Measurements from ENCODE around the gene TUBB8B.
"Not testable (repeated sequence)": the region's sequence is repeated elsewhere in the genome, so short reads cannot be mapped to it uniquely, and the experiment has no call there.

The TUBB8B gene

GRCh38 chr18:49176-49665 lies at the start of gene TUBB8B:
Gene TUBB8B, minus strand, starts transcription at chr18:49615. Its CDS starts 58 bp downstream, at chr18:49557.
- DNase-seq, result not testable (repeated sequence)

GRCh38 chr18:97252-97914 lies 48.0 kb upstream of the TUBB8B start:
- not testable (repeated sequence) for DNase-seq

- not testable (repeated sequence) for DNase-seq
Measured at GRCh38 chr18:96767-97131, 47.3 kb upstream of the TUBB8B start.

GRCh38 chr18:96101-96766 lies 46.8 kb upstream of the TUBB8B start:
- not testable (repeated sequence) for DNase-seq

GRCh38 chr18:95580-95979 lies 46.2 kb upstream of the TUBB8B start:
- not testable (repeated sequence) for DNase-seq

GRCh38 chr18:93897-94408 lies 44.5 kb upstream of the TUBB8B start:
- DNase-seq, result not testable (repeated sequence)

GRCh38 chr18:91561-91960 lies 42.1 kb upstream of the TUBB8B start:
- not testable (repeated sequence) for DNase-seq

GRCh38 chr18:90396-91193 lies 41.2 kb upstream of the TUBB8B start:
- DNase-seq, result not testable (repeated sequence)

GRCh38 chr18:89124-89523 lies 39.7 kb upstream of the TUBB8B start:
- not testable (repeated sequence) for DNase-seq

GRCh38 chr18:84801-85200 lies 35.4 kb upstream of the TUBB8B start:
- not testable (repeated sequence) for DNase-seq

- not testable (repeated sequence) for DNase-seq
Measured at GRCh38 chr18:82626-83209, 33.3 kb upstream of the TUBB8B start.

- not testable (repeated sequence) for DNase-seq
Measured at GRCh38 chr18:80881-81280, 31.5 kb upstream of the TUBB8B start.

- DNase-seq, result not testable (repeated sequence)
Measured at GRCh38 chr18:80202-80601, 30.8 kb upstream of the TUBB8B start.

- not testable (repeated sequence) for DNase-seq
Measured at GRCh38 chr18:75525-76160, 26.2 kb upstream of the TUBB8B start.

- not testable (repeated sequence) for DNase-seq
Measured at GRCh38 chr18:73181-73777, 23.9 kb upstream of the TUBB8B start.

- not testable (repeated sequence) for DNase-seq
Measured at GRCh38 chr18:67701-68100, 18.3 kb upstream of the TUBB8B start.

GRCh38 chr18:64279-64678 lies 14.9 kb upstream of the TUBB8B start:
- DNase-seq, result not testable (repeated sequence)

- DNase-seq, result not testable (repeated sequence)
Measured at GRCh38 chr18:63656-64055, 14.2 kb upstream of the TUBB8B start.

GRCh38 chr18:54388-54787 lies 5.0 kb upstream of the TUBB8B start:
- DNase-seq, result not testable (repeated sequence)

- DNase-seq, result not testable (repeated sequence)
Measured at GRCh38 chr18:48696-49095, 719 bp downstream of the TUBB8B start.

GRCh38 chr18:13177-13576 lies 36.2 kb downstream of the TUBB8B start:
- DNase-seq, result not testable (repeated sequence)

- DNase-seq, result not testable (repeated sequence)
Measured at GRCh38 chr18:12773-13172, 36.6 kb downstream of the TUBB8B start.
